ENCODE data around the gene SINHCAF.

DNA sequence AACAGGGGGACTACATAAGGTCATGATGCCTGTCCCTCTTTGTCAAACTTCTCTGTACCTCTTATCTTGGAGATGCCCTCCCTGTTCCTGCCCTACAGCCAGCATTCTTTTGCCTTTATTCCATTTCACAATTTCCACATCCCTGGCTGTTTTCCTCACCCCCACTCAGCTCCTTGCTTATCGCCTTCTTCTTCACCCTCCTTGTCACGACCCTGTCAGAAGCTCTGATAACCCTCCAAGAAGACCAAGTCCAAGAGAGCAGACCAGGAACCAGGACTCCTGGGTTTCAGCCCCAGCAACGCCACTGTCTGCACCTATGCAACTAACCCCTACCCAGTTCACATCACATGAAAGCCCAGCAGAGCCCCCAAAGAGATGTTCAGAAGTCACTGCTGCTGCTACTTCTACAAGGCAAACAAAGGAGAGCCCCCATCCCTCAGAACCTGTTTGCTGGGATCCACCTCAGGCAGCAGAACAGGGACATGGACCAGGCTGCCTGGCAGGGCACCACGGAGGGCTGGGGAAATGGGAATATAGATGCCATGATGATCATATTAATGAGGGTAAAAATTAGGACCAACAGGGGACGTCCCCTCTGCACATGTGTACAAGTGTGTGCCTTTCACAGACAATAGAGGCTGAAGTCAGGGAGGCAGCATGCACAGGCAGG lies 92.8 kb downstream of the SINHCAF start:
- TF ChIP-seq, protein P1, sequence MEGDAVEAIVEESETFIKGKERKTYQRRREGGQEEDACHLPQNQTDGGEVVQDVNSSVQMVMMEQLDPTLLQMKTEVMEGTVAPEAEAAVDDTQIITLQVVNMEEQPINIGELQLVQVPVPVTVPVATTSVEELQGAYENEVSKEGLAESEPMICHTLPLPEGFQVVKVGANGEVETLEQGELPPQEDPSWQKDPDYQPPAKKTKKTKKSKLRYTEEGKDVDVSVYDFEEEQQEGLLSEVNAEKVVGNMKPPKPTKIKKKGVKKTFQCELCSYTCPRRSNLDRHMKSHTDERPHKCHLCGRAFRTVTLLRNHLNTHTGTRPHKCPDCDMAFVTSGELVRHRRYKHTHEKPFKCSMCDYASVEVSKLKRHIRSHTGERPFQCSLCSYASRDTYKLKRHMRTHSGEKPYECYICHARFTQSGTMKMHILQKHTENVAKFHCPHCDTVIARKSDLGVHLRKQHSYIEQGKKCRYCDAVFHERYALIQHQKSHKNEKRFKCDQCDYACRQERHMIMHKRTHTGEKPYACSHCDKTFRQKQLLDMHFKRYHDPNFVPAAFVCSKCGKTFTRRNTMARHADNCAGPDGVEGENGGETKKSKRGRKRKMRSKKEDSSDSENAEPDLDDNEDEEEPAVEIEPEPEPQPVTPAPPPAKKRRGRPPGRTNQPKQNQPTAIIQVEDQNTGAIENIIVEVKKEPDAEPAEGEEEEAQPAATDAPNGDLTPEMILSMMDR (IDR thresholded peaks at IDR 0.05; ENCODE audit: low read length) = no peak
- no peak for TF ChIP-seq EZH2 (IDR thresholded peaks at IDR 0.05; ENCODE audit: borderline replicate concordance, low read length)
